ENCODE data around the gene CCDC85C. TPM values are rescaled to one million over a fixed set of nuclear protein-coding genes. Genes with fewer than 3 reads are reported as not detected.

CCDC85C gene
- total and polyA plus RNA-seq, 4 experiments from 2014 or later = 0.36 to 14.4 (median 7.9) TPM

DNA sequence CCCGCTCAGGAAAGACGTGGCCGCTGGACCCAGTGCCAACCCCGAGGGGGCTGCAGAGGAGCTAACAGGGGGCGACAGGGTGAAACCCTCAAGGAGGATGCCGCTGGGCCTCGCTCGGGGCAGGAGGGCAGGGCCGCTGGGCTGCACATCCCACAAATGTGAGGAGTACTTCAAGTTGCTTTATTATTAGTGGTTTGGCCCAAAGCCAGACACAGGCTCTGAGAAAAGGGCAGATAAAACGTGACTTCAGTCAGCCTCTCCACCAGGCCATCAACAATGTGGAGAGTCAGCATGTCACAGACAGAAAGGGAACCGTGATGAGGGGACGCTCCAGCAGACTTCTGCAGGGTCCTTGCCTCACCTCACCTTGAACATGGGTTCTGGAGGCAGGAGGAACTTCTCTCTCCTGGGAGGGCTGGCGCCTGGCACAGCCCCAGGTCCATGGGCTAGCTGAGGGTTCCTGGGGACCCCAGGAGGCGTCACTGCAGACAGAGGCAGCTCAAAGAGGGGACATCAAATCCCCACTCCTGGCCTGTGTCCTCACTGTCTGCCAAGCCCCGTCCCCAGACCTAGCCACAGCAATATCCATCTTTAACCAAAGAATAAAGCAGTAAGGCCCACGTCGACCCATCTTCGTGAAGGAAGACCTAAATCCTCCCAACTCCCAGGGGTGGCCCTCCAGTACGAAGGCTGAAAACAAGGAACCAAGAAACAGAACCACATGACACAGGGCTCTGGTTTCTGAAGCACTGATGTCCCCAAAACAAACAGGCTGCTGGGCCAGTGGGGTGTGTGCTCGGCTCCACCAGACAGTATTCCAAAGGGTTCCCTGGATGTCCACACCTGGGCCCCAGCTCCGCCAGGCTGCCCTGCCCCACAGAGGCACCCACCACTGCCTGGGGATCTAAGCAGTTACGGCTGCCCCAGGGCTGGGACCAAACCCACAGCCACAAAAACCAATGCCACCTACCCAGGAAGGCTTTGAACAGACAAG, 35.1 kb downstream of the CCDC85C start:
- Mint-ChIP-seq H3K27ac (peak overlapping the region in 2 of 7 donors; percentile 48 to 65), H3K4me3 (no peak overlapping the region), H3K4me1 (peaks cover 4 to 22% (median 11%) of the 10 kb centered on the region in 4 donors), H3K27me3 (no peaks in the 10 kb centered on the region), H3K36me3 (no peaks in the 10 kb centered on the region), H3K9me3 (no peaks in the 10 kb centered on the region)
- CTCF ChIA-PET (ENCODE audit: partially characterized antibody) = no interaction called here
- Histone ChIP-seq H3K4me3 (ENCODE audit: low read length in 2 of 2) (no peak overlapping the region), H3K27me3 (ENCODE audit: insufficient read depth, low read length) (no peaks in the 10 kb centered on the region), H3K36me3 (ENCODE audit: insufficient read depth, low read length) (no peaks in the 10 kb centered on the region), H3K9me3 (ENCODE audit: control insufficient read depth in 1 of 2, low read length in 2 of 2) (no peaks in the 10 kb centered on the region), H3K27ac (ENCODE audit: low read depth, low read length) (no peak overlapping the region), H3K4me1 (ENCODE audit: insufficient read depth, low read length) (no peaks in the 10 kb centered on the region)
- intact Hi-C loops (cut with micrococcal nuclease) = no loop called here
- DNase-seq = no peak
- POLR2A ChIA-PET (ENCODE audit: partially characterized antibody) = no interaction called here

DNA sequence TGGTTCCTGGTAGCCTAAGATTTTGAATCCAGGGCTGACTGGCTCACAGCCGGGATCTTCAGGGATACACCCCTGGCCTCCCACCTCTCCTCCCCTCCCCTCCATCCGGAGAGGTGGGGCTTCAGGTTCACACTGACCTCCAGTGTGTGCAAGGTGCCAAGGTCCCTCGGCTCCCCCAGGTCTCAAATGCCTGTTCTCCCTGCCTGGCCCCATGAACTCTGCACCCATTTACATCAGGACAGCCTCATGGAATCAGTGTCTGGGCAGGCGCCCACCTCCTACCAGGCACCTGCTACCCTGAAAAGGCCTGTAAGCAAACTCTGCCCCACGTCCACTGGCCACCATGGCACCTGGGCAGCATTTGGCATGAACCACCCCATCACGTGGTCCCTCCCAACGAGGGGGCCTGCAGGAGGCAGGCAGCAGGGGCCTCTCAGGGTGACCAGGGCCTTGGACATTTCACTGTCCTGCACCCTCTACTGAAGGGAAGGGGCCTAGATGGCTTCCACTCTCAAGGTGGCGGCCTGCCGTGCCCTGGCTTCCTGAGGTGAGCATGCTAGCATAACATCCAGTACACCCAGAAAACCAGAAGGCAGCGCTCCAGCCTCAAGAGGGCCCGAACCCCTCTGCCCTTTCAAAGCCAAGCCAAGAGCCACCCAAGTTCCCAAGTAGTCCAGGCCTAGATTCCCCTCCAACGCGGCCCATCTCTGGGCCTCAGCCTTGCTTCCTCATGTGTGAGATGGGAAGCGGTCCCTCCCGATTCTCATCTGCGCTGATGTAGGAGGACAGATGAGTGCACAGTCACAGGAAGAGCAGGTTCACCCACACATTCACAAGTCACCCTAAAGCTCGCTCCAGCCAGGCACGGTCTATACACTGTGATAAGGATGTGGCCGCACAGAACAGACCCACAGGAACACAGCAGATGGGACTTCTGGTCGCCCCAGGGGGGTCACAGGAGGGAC, 37.3 kb downstream of the CCDC85C start:
- CTCF ChIA-PET (ENCODE audit: partially characterized antibody) = no interaction called here
- no peaks in the 10 kb centered on the region for H3K9me3 Mint-ChIP-seq

DNA sequence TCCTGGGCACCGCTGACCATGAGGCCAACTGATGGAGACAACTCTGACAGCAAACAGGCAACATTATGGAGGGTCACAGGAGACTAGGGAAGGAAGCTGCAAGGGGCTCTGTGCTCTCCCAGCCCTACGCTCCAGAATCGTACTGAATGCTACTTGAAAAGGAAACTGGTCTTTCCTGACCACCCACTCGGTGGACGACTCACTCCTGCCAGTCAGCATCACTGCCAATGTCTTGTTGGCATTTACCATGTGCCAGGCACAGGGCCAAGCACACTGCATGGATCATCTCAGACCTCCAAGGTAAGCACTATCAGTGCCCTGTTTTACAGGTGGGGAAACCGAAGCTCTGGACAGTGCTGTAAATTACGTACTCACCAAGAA, 38.0 kb downstream of the CCDC85C start:
- Histone ChIP-seq H3K27me3 (ENCODE audit: insufficient read depth, low read length) (no peaks in the 10 kb centered on the region), H3K4me1 (ENCODE audit: insufficient read depth, low read length) (no peaks in the 10 kb centered on the region), H3K27ac (ENCODE audit: low read depth, low read length) (no peak overlapping the region), H3K36me3 (ENCODE audit: insufficient read depth, low read length) (no peaks in the 10 kb centered on the region), H3K4me3 (ENCODE audit: low read length in 2 of 2) (no peak overlapping the region), H3K9me3 (ENCODE audit: control insufficient read depth in 1 of 2, low read length in 2 of 2) (no peaks in the 10 kb centered on the region)
- Mint-ChIP-seq H3K36me3 (no peaks in the 10 kb centered on the region), H3K4me1 (peaks cover 6 to 26% (median 12%) of the 10 kb centered on the region in 4 donors), H3K27me3 (no peaks in the 10 kb centered on the region), H3K9me3 (no peaks in the 10 kb centered on the region), H3K27ac (peak overlapping the region in 1 of 7 donors; percentile 22), H3K4me3 (peak overlapping the region in 1 of 8 donors; percentile 29)
- ChIA-PET CTCF (ENCODE audit: partially characterized antibody) (no interaction called here), POLR2A (ENCODE audit: partially characterized antibody) (no interaction called here)
- DNase-seq = no peak
- intact Hi-C loops (cut with micrococcal nuclease) = no loop called here

More for the DNA sequence above, 37.3 kb downstream of the CCDC85C start:
- no peak for DNase-seq
- Histone ChIP-seq H3K4me1 (ENCODE audit: insufficient read depth, low read length) (no peaks in the 10 kb centered on the region), H3K4me3 (ENCODE audit: low read length in 2 of 2) (no peak overlapping the region), H3K27me3 (ENCODE audit: insufficient read depth, low read length) (no peaks in the 10 kb centered on the region), H3K27ac (ENCODE audit: low read depth, low read length) (no peak overlapping the region), H3K36me3 (ENCODE audit: insufficient read depth, low read length) (no peaks in the 10 kb centered on the region), H3K9me3 (ENCODE audit: control insufficient read depth in 1 of 2, low read length in 2 of 2) (no peaks in the 10 kb centered on the region)
- intact Hi-C loops (cut with micrococcal nuclease) = no loop called here
- Mint-ChIP-seq H3K27ac (peak overlapping the region in 1 of 7 donors; percentile 36), H3K4me1 (peaks cover 6 to 26% (median 12%) of the 10 kb centered on the region in 4 donors), H3K36me3 (no peaks in the 10 kb centered on the region), H3K4me3 (no peak overlapping the region), H3K27me3 (no peaks in the 10 kb centered on the region)
- POLR2A ChIA-PET (ENCODE audit: partially characterized antibody) = no interaction called here

DNA sequence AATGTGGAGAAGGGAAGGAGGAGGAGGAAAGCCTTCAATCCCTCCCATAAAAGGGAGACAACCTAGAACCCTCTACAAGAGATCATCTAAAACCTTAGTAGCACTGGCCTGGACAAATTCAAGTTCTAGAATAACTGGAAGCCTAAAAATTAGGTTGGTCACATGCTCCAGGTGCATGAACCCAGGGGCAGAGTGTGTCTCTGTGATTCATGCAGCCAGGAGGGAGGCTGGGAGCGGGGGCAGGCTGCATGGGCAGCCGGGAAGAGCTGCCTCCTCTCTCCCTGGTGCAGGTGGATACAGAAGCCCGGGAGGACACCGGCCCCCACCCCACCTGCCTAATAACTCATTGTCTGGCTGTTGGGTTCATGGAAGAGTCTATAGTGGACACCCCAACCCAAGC, 38.6 kb downstream of the CCDC85C start:
- Mint-ChIP-seq H3K36me3 (no peaks in the 10 kb centered on the region), H3K4me3 (no peak overlapping the region)

DNA sequence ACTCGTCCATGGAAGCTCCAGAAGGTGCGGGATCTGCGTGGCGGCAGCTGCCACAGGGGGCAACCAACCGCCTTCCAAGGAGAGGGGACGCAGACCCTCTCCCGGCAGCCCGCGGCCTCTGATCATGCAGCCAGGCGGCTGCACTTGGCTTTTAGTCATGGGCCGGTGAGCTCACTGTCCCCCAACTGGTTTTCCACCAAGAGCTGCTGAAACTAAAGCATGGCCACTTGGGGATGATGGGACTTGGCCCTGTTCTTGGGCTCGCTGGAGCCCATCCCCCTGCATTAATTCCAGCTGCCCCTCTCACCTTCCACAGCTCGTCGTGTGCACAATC, 39.1 kb downstream of the CCDC85C start:
- H3K4me3 ChIP-seq (ENCODE audit: low read length in 2 of 2) = no peak overlapping the region
- no peaks in the 10 kb centered on the region for H3K36me3 ChIP-seq (ENCODE audit: insufficient read depth, low read length)
- ChIA-PET CTCF (ENCODE audit: partially characterized antibody) (interaction anchor here (0.6 kb wide), 1 partner anchor 46 kb away, joined by 3 read pairs; no protein-coding TSS in a partner anchor), POLR2A (ENCODE audit: partially characterized antibody) (no interaction called here)
- H3K9me3 ChIP-seq (ENCODE audit: control insufficient read depth in 1 of 2, low read length in 2 of 2) = no peaks in the 10 kb centered on the region
- Mint-ChIP-seq H3K4me3 (no peak overlapping the region), H3K27ac (no peak overlapping the region), H3K27me3 (no peaks in the 10 kb centered on the region), H3K9me3 (no peaks in the 10 kb centered on the region), H3K4me1 (peaks cover 6 to 23% (median 12%) of the 10 kb centered on the region in 4 donors), H3K36me3 (no peaks in the 10 kb centered on the region)
- intact Hi-C loops (cut with micrococcal nuclease) = no loop called here
- no peak for DNase-seq
- H3K4me1 ChIP-seq (ENCODE audit: insufficient read depth, low read length) = no peaks in the 10 kb centered on the region
- no peak overlapping the region for H3K27ac ChIP-seq (ENCODE audit: low read depth, low read length)
- H3K27me3 ChIP-seq (ENCODE audit: insufficient read depth, low read length) = no peaks in the 10 kb centered on the region

More for the DNA sequence above, 38.6 kb downstream of the CCDC85C start:
- H3K4me1 ChIP-seq (ENCODE audit: insufficient read depth, low read length) = no peaks in the 10 kb centered on the region
- DNase-seq = no peak
- H3K27ac ChIP-seq (ENCODE audit: low read depth, low read length) = no peak overlapping the region
- Mint-ChIP-seq H3K27me3 (no peaks in the 10 kb centered on the region), H3K4me1 (peaks cover 6 to 26% (median 12%) of the 10 kb centered on the region in 4 donors), H3K27ac (no peak overlapping the region), H3K9me3 (no peaks in the 10 kb centered on the region)
- no peak overlapping the region for H3K4me3 ChIP-seq (ENCODE audit: low read length in 2 of 2)
- CTCF ChIA-PET (ENCODE audit: partially characterized antibody) = interaction anchor here (0.6 kb wide), 1 partner anchor 46 kb away, joined by 3 read pairs; no protein-coding TSS in a partner anchor
- H3K27me3 ChIP-seq (ENCODE audit: insufficient read depth, low read length) = no peaks in the 10 kb centered on the region
- no peaks in the 10 kb centered on the region for H3K9me3 ChIP-seq (ENCODE audit: control insufficient read depth in 1 of 2, low read length in 2 of 2)
- POLR2A ChIA-PET (ENCODE audit: partially characterized antibody) = no interaction called here
- intact Hi-C loops (cut with micrococcal nuclease) = no loop called here
- no peaks in the 10 kb centered on the region for H3K36me3 ChIP-seq (ENCODE audit: insufficient read depth, low read length)

DNA sequence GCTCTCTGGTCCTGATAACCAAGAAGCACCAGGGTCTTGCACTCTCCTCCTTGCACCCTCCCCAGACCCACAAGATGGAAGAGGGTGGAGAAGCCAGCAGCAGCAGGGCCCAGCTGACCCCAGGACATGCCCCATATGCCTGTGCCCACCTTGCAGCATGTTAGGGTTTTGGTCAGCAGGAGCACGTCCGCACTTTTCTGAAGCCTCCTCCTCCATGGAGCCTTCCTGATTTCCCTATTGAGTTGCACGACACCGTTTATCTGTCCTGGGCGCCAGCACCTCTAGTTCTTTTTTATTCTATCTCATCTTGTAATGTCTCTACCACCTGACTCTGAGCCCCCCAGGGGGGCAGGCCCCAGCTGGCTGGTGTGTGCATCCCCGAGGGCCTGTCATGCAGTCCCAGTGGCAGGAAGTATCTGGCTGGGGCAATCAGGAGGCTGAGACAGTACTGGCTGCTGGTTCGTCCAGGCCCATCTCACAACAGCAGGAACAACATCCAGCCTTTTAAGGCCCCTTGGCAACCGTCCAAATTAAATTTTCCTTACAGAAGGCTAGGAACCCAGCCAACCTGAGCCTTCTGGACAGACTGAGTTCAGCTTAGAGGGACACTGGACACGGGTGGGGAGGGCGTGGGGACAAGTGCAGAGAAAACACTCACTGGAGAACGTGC, 39.6 kb downstream of the CCDC85C start:
- intact Hi-C loops (cut with micrococcal nuclease) = no loop called here
- H3K36me3 Mint-ChIP-seq = no peaks in the 10 kb centered on the region
- H3K27me3 Mint-ChIP-seq = no peaks in the 10 kb centered on the region
- no peaks in the 10 kb centered on the region for H3K36me3 ChIP-seq (ENCODE audit: insufficient read depth, low read length)
- no peak overlapping the region for H3K27ac ChIP-seq (ENCODE audit: low read depth, low read length)
- no peaks in the 10 kb centered on the region for H3K4me1 ChIP-seq (ENCODE audit: insufficient read depth, low read length)
- H3K27ac Mint-ChIP-seq = no peak overlapping the region
- H3K4me3 ChIP-seq (ENCODE audit: low read length in 2 of 2) = no peak overlapping the region
- H3K9me3 ChIP-seq (ENCODE audit: control insufficient read depth in 1 of 2, low read length in 2 of 2) = no peaks in the 10 kb centered on the region
- peaks cover 5 to 18% (median 10%) of the 10 kb centered on the region in 4 donors for H3K4me1 Mint-ChIP-seq
- no peak for DNase-seq
- ChIA-PET POLR2A (ENCODE audit: partially characterized antibody) (no interaction called here), CTCF (ENCODE audit: partially characterized antibody) (no interaction called here)
- no peaks in the 10 kb centered on the region for H3K27me3 ChIP-seq (ENCODE audit: insufficient read depth, low read length)
- H3K4me3 Mint-ChIP-seq = no peak overlapping the region
- H3K9me3 Mint-ChIP-seq = no peaks in the 10 kb centered on the region

DNA sequence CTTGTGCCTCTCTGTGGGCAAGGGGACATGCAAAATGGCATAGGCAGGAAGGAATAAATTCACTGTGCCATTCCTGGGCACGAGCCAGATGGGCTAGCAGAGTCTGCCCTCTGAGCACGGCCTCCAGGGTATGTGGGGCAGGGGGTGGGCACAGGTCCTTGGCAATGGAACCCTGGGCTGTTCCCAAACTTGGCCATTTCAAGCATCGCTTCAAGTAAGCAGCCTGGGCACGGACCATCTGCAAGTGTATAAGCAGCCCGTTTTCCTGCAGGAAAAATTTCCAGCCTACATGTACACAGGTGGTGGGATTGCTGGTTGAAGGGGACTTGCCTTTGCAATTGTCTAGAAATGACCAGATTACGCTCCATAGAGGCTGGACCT, 40.3 kb downstream of the CCDC85C start:
- no peak overlapping the region for H3K27ac ChIP-seq (ENCODE audit: low read depth, low read length)
- H3K27me3 ChIP-seq (ENCODE audit: insufficient read depth, low read length) = no peaks in the 10 kb centered on the region
- H3K36me3 ChIP-seq (ENCODE audit: insufficient read depth, low read length) = no peaks in the 10 kb centered on the region
- POLR2A ChIA-PET (ENCODE audit: partially characterized antibody) = no interaction called here
- H3K9me3 ChIP-seq (ENCODE audit: control insufficient read depth in 1 of 2, low read length in 2 of 2) = no peaks in the 10 kb centered on the region
- Mint-ChIP-seq H3K4me1 (peaks cover 4 to 14% (median 10%) of the 10 kb centered on the region in 4 donors), H3K27me3 (no peaks in the 10 kb centered on the region), H3K4me3 (no peak overlapping the region), H3K9me3 (no peaks in the 10 kb centered on the region), H3K36me3 (peaks cover 0 to 6% of the 10 kb centered on the region in 2 donors), H3K27ac (no peak overlapping the region)
- H3K4me1 ChIP-seq (ENCODE audit: insufficient read depth, low read length) = no peaks in the 10 kb centered on the region
- H3K4me3 ChIP-seq (ENCODE audit: low read length in 2 of 2) = no peak overlapping the region
- no peak for DNase-seq
- CTCF ChIA-PET (ENCODE audit: partially characterized antibody) = no interaction called here
- intact Hi-C loops (cut with micrococcal nuclease) = no loop called here
